ENCODE results near the gene AIRE.

The AIRE gene

DNA sequence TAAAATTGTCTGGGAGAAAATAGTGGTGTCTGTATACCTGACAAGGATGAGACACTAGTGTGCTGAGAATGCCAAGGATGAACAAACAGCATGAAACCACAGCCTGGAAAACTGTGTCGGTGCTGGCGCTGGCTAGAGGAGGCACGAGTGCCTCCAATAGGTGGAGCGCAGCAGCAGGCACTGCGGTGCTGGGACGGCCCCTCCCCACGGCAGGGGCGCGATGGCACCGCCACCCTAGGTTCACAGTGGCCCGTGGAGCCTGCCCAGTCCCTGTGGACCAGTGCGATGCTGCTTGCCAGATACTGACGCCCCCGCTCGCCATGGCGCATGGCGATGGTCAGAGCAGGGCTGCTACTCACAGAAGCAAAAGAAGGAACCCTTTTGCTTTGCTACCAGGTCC, 46.7 kb downstream of the AIRE start:
- Histone ChIP-seq H3K36me3 (peaks cover 5% of the 10 kb centered on the region), H3K27ac (no peak overlapping the region), H3K27me3 (no peaks in the 10 kb centered on the region), H3K4me3 (ENCODE audit: low read depth in 1 of 2, low read length in 1 of 2) (no peak overlapping the region), H3K9me3 (no peaks in the 10 kb centered on the region), H3K4me1 (ENCODE audit: control insufficient read depth in 1 of 2, insufficient read depth in 1 of 2, low read depth in 1 of 2, low read length in 1 of 2) (peaks cover 6% of the 10 kb centered on the region in 2 experiments)
- TF ChIP-seq, protein P1, sequence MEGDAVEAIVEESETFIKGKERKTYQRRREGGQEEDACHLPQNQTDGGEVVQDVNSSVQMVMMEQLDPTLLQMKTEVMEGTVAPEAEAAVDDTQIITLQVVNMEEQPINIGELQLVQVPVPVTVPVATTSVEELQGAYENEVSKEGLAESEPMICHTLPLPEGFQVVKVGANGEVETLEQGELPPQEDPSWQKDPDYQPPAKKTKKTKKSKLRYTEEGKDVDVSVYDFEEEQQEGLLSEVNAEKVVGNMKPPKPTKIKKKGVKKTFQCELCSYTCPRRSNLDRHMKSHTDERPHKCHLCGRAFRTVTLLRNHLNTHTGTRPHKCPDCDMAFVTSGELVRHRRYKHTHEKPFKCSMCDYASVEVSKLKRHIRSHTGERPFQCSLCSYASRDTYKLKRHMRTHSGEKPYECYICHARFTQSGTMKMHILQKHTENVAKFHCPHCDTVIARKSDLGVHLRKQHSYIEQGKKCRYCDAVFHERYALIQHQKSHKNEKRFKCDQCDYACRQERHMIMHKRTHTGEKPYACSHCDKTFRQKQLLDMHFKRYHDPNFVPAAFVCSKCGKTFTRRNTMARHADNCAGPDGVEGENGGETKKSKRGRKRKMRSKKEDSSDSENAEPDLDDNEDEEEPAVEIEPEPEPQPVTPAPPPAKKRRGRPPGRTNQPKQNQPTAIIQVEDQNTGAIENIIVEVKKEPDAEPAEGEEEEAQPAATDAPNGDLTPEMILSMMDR (IDR thresholded peaks at IDR 0.05): no peak

DNA sequence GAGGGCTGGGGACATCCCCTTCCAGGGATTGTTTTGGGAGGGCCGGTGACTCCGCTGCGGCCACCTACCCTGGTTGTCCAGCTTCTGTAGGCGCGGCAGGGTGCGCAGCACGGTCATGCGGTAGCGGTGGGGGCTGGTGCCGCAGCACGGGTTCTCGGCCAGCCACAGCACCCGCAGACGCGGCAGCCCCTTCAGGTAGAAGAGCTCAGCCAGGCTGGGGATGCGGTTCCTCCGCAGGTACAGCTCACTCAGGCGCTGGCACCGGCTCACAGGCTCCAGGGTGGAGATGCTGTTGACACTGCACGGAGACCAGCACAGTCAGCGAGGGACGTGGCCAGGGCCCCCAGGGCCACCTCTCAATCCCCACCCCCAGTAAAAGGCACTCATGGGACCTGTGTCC, 47.3 kb downstream of the AIRE start:
- Histone ChIP-seq H3K27me3 (no peaks in the 10 kb centered on the region), H3K9me3 (no peaks in the 10 kb centered on the region), H3K36me3 (no peaks in the 10 kb centered on the region), H3K4me3 (ENCODE audit: low read depth in 1 of 2, low read length in 1 of 2) (no peak overlapping the region), H3K27ac (no peak overlapping the region), H3K4me1 (ENCODE audit: control insufficient read depth in 1 of 2, insufficient read depth in 1 of 2, low read depth in 1 of 2, low read length in 1 of 2) (peaks cover under 1% of the 10 kb centered on the region in 2 experiments)
- TF ChIP-seq, protein P1 (IDR thresholded peaks at IDR 0.05): no peak

DNA sequence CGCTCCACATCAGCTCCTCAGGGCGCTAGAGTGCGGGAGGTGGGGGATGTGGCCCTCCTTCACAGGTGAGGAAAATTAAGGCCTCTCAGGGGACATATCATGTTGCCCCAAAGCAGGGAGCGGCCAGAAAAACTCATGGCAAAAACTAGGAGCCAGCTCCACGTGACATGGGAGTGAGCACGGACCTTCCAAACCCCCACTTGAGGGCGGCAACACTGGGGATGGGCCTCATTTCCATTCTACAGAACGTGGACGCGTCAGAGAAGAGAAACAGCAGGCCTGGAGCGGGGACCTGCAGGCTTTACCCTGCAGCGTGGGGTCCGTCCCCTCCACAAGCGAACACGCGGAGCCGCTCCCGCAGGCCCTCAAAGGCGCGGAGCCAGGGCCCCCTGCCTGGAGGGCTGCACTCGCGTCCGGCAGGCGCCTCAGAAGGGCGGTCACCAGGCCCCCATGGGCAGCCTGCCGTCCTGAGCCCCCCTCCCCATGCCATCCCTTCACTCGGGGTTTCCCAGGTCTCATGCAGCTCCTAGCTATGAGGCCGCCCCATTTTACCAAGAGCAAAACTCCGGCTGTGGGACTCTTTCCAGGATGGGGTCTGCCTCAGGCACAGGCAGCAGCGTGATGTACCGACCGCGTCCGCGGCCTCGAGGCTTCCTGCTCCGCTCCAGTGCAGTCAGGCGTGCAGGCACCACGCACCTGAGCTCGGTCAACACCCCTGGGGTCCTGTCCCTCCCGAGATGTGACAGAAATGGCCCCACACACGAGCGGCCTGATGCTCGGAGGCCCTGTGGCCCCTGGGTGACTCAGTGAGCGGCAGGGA, 48.0 kb downstream of the AIRE start:
- Histone ChIP-seq H3K27me3 (no peaks in the 10 kb centered on the region), H3K36me3 (no peaks in the 10 kb centered on the region), H3K4me1 (ENCODE audit: control insufficient read depth in 1 of 2, insufficient read depth in 1 of 2, low read depth in 1 of 2, low read length in 1 of 2) (peaks cover 0 to 6% of the 10 kb centered on the region in 2 experiments), H3K27ac (no peak overlapping the region), H3K9me3 (no peaks in the 10 kb centered on the region), H3K4me3 (ENCODE audit: low read depth in 1 of 2, low read length in 1 of 2) (no peak overlapping the region)
- TF ChIP-seq, protein P1 (IDR thresholded peaks at IDR 0.05): no peak

DNA sequence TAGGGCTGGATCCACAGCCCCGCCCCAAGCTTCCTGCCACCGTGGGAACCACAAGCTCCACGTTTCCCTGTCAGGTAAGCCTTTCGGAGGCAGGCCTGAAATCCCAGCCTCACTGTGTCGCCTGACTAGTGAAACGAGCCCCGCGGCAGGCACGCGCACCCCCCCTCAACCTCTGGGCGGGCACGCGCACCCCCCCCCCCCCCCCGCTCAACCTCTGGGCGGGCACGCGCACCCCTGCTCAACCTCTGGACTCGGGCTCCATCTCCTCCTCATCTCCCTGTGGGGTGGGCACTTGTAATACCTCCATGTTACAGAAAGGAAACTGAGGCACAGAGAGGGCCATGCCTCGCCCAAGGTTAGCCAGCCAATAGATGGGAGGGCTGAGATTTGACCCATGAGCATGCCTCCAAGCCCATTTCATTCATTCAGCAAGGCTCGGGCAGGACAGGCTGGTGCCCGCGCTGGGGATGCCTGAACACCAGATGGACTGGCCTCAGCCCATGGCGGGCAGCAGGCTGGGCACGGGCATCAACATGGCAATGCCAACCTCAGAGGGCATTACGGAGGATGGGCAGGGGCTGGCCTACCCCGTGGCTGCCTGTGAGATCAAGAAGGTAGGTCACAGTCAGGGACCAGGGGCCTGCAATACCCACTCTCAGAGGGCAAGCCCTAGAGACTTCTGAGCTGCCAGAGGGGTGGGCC, 48.8 kb downstream of the AIRE start:
- no peaks in the 10 kb centered on the region for H3K36me3 ChIP-seq
- H3K4me3 ChIP-seq (ENCODE audit: low read depth in 1 of 2, low read length in 1 of 2): no peak overlapping the region
- no peak overlapping the region for H3K27ac ChIP-seq
- H3K9me3 ChIP-seq: no peaks in the 10 kb centered on the region
- TF ChIP-seq, protein P1 (IDR thresholded peaks at IDR 0.05): no peak
- no peaks in the 10 kb centered on the region for H3K27me3 ChIP-seq
- peaks cover 2 to 8% of the 10 kb centered on the region in 2 experiments for H3K4me1 ChIP-seq (ENCODE audit: control insufficient read depth in 1 of 2, insufficient read depth in 1 of 2, low read depth in 1 of 2, low read length in 1 of 2)

DNA sequence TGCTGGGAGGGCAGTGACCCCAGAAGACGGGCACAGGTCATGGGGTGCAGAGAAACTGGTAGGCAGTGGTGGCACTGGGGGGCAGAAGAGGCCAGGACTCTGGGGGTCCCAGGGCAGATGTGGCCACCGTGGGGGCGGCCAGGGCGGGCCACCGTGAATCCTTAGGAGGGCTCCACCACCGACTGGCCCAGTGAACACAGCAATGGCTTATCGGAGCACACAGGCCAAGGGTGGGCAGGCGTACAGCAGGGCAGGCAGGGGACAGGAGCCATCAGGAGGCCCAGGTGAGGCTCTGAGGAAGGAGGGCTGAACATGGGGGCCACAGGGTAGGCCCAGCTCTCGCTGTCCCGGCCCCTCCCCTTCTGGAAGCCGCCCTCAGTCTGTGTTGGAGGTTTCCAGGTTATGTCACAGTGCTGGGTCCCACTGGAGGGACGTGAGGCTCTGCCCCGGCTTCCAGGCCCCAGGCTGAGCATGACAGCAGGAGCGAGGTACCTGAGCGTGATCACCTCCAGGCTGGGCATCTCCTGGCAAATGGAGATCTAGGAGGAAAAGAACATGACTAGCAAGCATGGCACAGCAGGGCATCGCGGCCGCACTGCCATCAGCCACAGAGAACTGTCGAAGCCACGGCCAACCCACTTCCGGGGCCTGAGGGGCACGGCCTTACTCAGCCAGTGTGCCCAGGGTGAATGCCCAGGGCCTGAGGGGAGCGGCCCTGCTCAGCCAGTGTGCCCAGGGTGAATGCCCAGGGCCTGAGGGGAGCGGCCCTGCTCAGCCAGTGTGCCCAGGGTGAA, 49.8 kb downstream of the AIRE start:
- Histone ChIP-seq H3K36me3 (no peaks in the 10 kb centered on the region), H3K4me3 (ENCODE audit: low read depth in 1 of 2, low read length in 1 of 2) (no peak overlapping the region), H3K9me3 (no peaks in the 10 kb centered on the region), H3K27ac (no peak overlapping the region), H3K27me3 (no peaks in the 10 kb centered on the region), H3K4me1 (ENCODE audit: control insufficient read depth in 1 of 2, insufficient read depth in 1 of 2, low read depth in 1 of 2, low read length in 1 of 2) (peaks cover 10 to 18% of the 10 kb centered on the region in 2 experiments)
- TF ChIP-seq, protein P1 (IDR thresholded peaks at IDR 0.05): no peak
